Stimulated activated CD4-positive, alpha-beta T cell treated with anti-CD3 and anti-CD28 coated beads, Interleukin-4, amount 100 ng/mL, for 1 hour (primary cell): ENCODE results near the gene HOXA1.
A peak's percentile ranks its signal among the peaks of the same experiment; 100 is the strongest.

Source experiments
- DNase-seq: peaks from one replicate; pipeline ENCODE4 v3.0.0-alpha.2; 2020

Gene HOXA1

GRCh38 chr7:27131390-27131819 lies 35.6 kb upstream of the HOXA1 start:
- no peak for DNase-seq

GRCh38 chr7:27130540-27131389 lies 35.0 kb upstream of the HOXA1 start, which contains the start of gene HOXA4:
HOXA4 (minus strand) TSS chr7:27130757; CDS start chr7:27130733, 24 bp downstream.
- DNase-seq: peak; percentile 76

- no peak for DNase-seq
These were observed 34.1 kb upstream of the HOXA1 start for GRCh38 chr7:27129729-27130539.

GRCh38 chr7:27128776-27129728 lies 33.3 kb upstream of the HOXA1 start:
- DNase-seq: no peak

DNA sequence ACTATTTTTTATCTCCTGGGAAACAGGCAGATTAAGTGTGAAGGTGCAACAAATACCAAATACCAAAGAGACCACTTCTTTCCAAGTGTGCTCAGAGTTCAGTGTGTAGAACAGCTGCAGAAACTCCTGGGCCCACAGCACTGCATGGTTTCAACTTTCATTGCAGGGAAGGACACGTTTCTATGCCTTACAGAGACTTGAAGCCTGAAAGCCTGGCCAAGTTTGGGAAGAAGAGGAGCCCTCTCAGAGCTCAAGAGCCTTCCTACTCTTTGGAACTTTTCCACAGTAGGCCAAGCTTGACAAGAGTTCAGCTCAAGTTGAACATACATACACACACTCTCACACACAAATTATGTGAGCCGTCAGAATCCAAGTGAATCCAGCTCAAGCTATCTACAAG lies 32.2 kb upstream of the HOXA1 start:
- DNase-seq: no peak

DNA sequence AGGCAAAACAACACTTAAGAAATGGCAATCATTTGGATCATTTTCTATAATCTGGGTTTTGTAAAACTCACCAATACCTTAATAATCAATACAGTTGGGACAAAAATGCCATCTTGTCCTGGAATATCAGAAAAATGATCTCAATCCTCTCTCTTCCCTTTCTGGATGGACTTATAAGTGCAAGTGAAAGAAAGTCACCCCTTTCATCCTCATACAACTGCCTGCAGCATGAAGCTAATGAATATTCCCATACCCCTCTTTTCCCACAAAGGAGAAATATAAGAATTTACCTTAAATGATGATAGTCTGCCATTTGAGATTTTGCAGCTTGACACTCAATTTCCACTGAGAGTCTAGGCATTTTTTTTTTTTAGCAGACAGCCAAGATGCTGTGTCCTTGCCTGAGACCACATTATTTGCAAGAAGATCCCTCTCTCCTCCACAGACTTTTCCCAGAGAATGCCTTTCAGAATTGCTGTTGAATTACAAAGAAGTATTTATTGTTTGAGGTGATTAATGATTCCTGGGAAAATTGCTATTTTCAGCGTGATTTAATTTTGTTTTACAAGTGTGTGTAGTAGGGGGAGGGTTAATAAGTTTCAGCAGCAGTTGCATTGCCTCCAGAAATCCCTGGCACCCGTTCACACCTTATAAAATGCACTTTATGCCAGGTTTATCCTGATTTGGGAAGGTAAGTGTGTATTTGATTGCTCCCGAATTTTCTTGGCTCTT lies 31.0 kb upstream of the HOXA1 start:
- no peak for DNase-seq

DNA sequence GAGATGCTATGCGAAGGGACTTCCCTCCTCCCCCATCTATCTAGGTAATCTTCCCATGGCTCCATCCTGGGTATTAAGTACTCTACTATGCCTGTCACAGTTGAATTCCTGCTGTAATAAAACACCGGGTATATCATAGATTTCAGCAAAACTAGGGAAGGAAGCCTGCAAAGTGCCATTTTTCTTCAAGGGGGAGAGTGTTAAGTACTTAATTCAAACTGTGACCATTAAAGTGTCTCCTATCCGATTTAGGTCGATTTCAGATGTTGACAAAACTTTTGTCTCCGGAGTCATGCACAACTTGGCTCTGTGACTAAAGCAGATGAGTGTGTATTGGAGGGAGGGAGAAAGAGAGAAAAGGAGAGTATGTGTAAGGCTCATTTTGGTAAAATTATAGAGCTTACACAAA lies 30.2 kb upstream of the HOXA1 start:
- DNase-seq: no peak

DNA sequence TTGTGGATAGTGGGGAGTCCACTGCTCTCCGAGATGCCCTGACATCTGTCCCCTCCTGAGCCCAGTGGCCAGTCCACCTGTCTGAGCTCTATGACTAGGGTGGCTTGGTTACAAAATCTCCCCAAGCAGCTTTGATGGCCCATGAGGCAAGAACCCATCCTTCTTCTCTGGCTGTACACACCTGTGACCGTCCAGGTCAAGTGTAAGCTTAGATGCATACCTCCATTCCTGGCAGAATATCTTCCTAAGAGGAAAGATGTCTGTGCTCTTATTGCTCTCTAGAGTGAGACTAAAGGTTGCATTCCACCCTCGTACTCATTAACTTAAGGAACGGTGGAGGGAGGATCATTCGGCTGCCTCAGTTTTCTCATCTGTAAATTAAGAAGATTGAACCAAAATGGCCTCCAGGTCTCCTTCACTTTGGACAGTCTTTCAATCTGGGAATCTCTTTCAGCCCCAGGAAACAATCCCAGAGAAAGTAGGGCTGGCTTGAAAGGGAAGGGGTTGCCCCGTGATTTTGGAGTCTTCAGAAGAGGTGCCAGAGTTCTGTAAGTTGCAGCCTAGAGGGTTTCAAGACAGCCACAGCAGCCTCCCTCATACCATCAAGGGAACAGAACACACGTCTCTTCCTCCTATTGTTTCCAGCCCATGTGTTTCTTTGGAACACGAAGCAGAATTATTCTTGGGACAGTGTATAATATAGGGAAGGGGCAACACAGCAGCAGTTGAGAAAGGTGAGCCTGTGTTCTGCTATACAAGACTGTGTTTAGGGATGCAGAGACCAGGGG lies 29.3 kb upstream of the HOXA1 start:
- no peak for DNase-seq

- no peak for DNase-seq
These were observed 28.5 kb upstream of the HOXA1 start for GRCh38 chr7:27124096-27124901.

DNA sequence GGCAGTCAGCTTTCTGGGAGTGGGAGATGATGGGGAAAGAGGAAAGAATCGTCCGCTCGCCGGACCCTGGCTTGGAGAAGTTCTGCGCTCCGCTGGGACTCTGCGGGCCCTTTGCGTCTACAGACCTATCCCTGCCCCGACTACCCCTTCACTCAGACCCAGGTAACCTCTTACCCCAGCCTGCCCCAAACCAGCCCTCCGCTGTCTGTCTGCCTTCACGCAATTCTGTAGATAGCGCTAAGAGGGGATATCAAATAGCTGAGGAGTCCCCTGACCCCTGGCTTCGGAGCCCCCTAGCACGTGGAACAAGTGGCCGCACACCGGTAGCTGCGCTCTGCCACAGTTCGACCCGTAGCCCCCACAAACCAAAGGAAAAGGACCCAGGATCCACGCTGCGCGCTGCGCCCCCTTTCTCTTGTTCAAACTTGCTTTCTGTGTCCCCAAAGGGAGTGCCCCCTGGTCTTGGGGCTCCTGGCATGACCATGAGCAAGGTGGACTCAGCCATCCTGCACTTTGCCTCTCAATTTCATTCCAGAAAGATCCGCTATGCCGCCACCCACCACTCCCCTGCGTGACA lies 27.8 kb upstream of the HOXA1 start:
- no peak for DNase-seq

- no peak for DNase-seq
These were observed 27.2 kb upstream of the HOXA1 start for GRCh38 chr7:27123007-27123476.

- DNase-seq: no peak
These were observed 26.5 kb upstream of the HOXA1 start for GRCh38 chr7:27122077-27122910.

GRCh38 chr7:27121684-27122076 lies 25.9 kb upstream of the HOXA1 start:
- DNase-seq: no peak

DNA sequence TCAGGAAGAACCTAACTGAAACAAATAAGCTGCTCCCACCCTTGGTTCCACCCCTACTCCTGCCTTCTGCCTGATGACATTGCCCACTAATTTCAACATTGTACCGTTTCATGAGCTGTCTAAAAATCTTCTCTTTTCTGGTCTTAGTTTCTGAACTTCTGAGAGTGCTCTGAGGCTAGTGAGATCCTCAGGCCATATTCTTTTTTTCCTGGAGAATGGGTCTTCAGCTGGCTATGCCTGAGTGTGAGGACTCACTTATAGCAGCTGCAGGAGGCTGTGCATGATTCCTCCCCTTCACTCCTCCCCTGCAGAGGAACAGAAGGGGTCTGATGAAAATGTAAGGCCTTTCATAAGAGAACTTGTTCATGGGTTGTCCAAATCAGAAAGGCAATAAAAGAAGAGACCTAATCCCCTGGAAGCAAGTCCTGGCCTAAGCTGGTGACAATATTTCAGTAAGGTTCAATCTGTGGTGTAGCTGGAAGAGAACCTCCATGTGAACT lies 23.7 kb upstream of the HOXA1 start:
- no peak for DNase-seq

GRCh38 chr7:27118580-27118979 lies 22.8 kb upstream of the HOXA1 start:
- DNase-seq: no peak

DNA sequence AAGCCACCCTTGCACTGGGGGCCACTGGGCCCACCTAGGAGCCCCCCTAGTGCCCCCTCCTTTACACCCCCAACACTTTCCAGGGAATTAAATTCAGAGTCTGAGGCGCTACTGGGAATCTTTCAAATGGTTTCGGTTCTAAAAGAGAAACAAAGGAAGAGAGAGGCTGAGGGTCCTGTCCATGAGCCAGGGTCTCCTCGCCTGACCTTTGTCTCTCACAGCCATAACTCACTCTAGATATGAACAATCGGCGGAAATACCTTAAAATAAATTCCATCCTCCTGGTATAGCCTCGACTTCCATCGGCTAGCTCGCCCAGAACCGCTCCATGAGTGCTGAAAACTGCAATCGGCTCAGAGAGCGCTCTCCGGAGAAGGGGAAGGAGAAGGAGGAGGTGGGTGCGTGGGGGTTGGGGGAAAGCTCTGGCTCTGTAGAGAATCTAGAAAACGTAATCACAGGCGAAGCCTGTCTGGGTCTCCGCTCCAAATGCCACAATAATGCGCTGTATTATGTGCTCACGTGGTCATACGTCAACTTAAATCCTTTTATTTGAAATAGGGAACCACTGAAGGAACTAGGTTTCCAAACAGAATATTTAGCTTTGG lies 22.2 kb upstream of the HOXA1 start:
- DNase-seq: no peak

DNA sequence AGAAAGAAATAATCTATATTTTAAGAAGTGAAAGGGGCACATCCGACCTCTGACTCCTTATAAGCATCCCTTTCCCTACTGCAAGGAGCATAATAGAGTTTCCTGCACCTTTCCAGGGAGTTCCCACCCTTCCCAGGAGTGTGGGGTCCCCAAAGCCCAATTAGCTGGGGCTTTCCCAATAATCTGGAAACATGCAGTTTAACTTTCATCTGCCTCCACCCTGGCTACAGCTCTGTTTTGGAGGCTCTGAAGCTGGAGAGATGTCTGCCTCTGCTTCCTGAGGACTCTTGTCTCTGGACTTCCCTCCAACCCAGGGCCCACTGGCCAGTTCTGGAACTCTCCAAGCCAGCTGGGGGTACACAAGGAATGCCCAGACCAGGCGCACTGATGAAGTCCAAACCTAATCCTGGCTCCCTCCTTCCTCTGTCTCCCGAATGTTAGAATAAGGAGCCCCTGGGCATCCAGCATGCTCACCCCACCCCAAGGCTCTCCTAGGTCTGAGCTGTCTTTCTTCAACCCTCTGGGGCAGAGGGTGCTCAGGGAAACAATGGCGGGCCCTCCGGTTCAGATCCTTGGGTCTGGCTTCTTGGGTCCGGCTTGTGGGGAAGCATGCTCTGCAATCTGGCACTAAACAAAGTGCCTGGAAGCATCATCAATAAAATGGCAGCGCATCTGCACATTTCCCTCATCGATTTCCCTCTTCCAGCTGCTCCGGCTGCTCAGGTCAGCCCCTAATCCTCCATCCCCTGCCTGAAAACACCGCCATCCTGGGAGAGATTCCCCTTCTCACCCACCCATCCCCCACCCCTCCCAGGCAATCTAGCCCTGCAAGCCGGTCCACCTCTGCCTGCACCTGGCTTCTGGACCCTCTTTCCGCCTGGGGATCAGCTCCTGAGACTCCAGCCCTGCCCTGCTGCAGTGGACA lies 21.4 kb upstream of the HOXA1 start:
- DNase-seq: no peak
